Right lobe of liver (tissue), 6 donors: ENCODE measurements around the gene CALR. TPM values are rescaled to one million over a fixed set of nuclear protein-coding genes. Genes with fewer than 3 reads are reported as not detected.

ENCODE experiments used
- ATAC-seq, 4 donors: fragments of 200-7000 bp; cut with Tn5 transposase; one replicate each; pipeline ENCODE4 v1.9.1; 2020; ENCODE audit warnings: mild to moderate bottlenecking in 4 of 4, moderate library complexity in 4 of 4
- DNase-seq, 3 donors: peaks; one replicate each; pipeline ENCODE4 v3.0.0-alpha.2; 2020
- H3K27ac ChIP-seq, 3 donors: fragments of 200-600 bp; one replicate each; pipeline ENCODE4 v1.8.0; 2022
- H3K27me3 ChIP-seq, 2 donors: fragments of 200-600 bp; one replicate each; pipeline ENCODE4 v1.8.0; 2022
- H3K36me3 ChIP-seq, 4 donors: fragments of 200-600 bp; sonication (generic) in 1 of 4; one replicate each; pipeline versions ENCODE4 v1.5.1 to v1.8.0; 2017 to 2022; ENCODE audit warnings: control low read depth in 1 of 4
- H3K4me1 ChIP-seq, 4 donors: fragments of 200-600 bp; sonication (generic) in 1 of 4; one replicate each; pipeline versions ENCODE4 v1.5.1 to v1.8.0; 2017 to 2022; ENCODE audit warnings: control low read depth in 1 of 4
- H3K4me3 ChIP-seq, 3 donors: fragments of 200-600 bp; one replicate each; pipeline ENCODE4 v1.8.0; 2022
- H3K9me3 ChIP-seq, 4 donors: fragments of 200-600 bp; sonication (generic) in 1 of 4; one replicate each; pipeline versions ENCODE4 v1.5.1 to v1.8.0; 2017 to 2022; ENCODE audit warnings: control low read depth in 1 of 4
- CTCF ChIP-seq, 4 donors: fragments of 200-600 bp in 3 of 4; fragments of 450-650 bp in 1 of 4; IDR thresholded peaks; one replicate each; pipeline versions ENCODE4 v1.5.1 to v1.8.0; 2016 to 2022; ENCODE audit warnings: antibody characterized with exemption in 4 of 4, mild to moderate bottlenecking in 2 of 4
- POLR2A ChIP-seq: fragments of 450-650 bp; IDR thresholded peaks from one replicate; pipeline ENCODE4 v1.6.1; 2017; ENCODE audit warnings: antibody characterized with exemption, mild to moderate bottlenecking
- whole genome bisulfite sequencing: methylation state at CpG from one replicate; pipeline ENCODE4 v1.1.6; 2018; ENCODE audit warnings: low coverage, low lambda C conversion rate; ENCODE audit not compliant: insufficient coverage; ENCODE audit errors: missing lambda C conversion rate; 5-methylcytosine and 5-hydroxymethylcytosine counted together
- intact Hi-C, 2 donors: fragments of 100-400 bp; cut with DNase I; formaldehyde crosslinking; loops; one replicate each; pipeline versions ENCODE4 v1.11.2 to v1.14.1; 2022
- total RNA-seq, 6 experiments: library from RNA; depleted of rRNA in 2 of 6; stranded (reverse); fragments of >200 nt in 2 of 6; fragmentation: NEBNext Ultra II Directional in 3 of 6; extraction: Animal tissue kit (Norgen Biotek cat#: 25700) in 3 of 6; gene quantifications; one replicate each; pipeline versions ENCODE4 v1.1.0 to v1.2.4, GENCODE V29; 2016 to 2023
- donor health status: DM: no; HTN: yes; CAD: no.
- donor health status: DM: no; HTN: no; CAD: no.
- donor health status: DM: no; HTN: no; CAD: no.
- donor health status: DM: no; HTN: yes; CAD: no.
- donor health status: DM: no; HTN: yes; CAD: no.

The CALR gene
- total RNA-seq, 6 experiments from 2014 or later = 771 to 1,471 (median 1,008) TPM

GRCh38 chr19:12984683-12985048 lies 46.3 kb downstream of the CALR start:
- no peaks in the 10 kb centered on the region for H3K9me3 ChIP-seq
- no peaks in the 10 kb centered on the region for H3K36me3 ChIP-seq
- no peaks in the 10 kb centered on the region for H3K4me1 ChIP-seq
- no peak for ATAC-seq
- 10% methylated on average over 2 of the region's 10 CpGs for WGBS
- no peak overlapping the region for H3K4me3 ChIP-seq
- H3K27me3 ChIP-seq = no peaks in the 10 kb centered on the region
- TF ChIP-seq CTCF (IDR thresholded peaks at IDR 0.05) (no peak), POLR2A (no peak)
- no peak for DNase-seq
- no peak overlapping the region for H3K27ac ChIP-seq
- intact Hi-C loops = loop anchor here in 1 of 2 donors (5.0 kb wide), 2 partner anchors 53 to 108 kb away; no protein-coding TSS in a partner anchor

- TF ChIP-seq POLR2A = no peak
- no peak for TF ChIP-seq CTCF (IDR thresholded peaks at IDR 0.05)
- Histone ChIP-seq H3K4me3 (no peak overlapping the region), H3K4me1 (no peaks in the 10 kb centered on the region), H3K27ac (no peak overlapping the region), H3K9me3 (no peaks in the 10 kb centered on the region), H3K27me3 (no peaks in the 10 kb centered on the region), H3K36me3 (no peaks in the 10 kb centered on the region)
- ATAC-seq (peak; percentile 15 to 67 (median 53)), DNase-seq (peak in 1 of 3 donors; percentile 59)
- WGBS = 49% methylated on average over 6 of the region's 16 CpGs
- intact Hi-C loops = no loop called here
Measured at GRCh38 chr19:12985049-12985776, 46.8 kb downstream of the CALR start.

GRCh38 chr19:12986726-12987125 lies 48.3 kb downstream of the CALR start:
- H3K4me3 ChIP-seq = no peak overlapping the region
- no peaks in the 10 kb centered on the region for H3K9me3 ChIP-seq
- DNase-seq = no peak
- no peaks in the 10 kb centered on the region for H3K4me1 ChIP-seq
- intact Hi-C loops = no loop called here
- no peak for TF ChIP-seq CTCF (IDR thresholded peaks at IDR 0.05)
- no peak for TF ChIP-seq POLR2A
- WGBS = 87% methylated on average over 11 of the region's 12 CpGs
- H3K27ac ChIP-seq = no peak overlapping the region
- H3K36me3 ChIP-seq = no peaks in the 10 kb centered on the region
- H3K27me3 ChIP-seq = no peaks in the 10 kb centered on the region
- ATAC-seq = no peak

- intact Hi-C loops = no loop called here
- no peak overlapping the region for H3K4me3 ChIP-seq
- no CpG with 5 or more reads among the region's 3 CpGs for WGBS
- H3K27ac ChIP-seq = no peak overlapping the region
- ATAC-seq = no peak
- TF ChIP-seq CTCF (IDR thresholded peaks at IDR 0.05) (no peak), POLR2A (no peak)
- no peaks in the 10 kb centered on the region for H3K4me1 ChIP-seq
- no peaks in the 10 kb centered on the region for H3K27me3 ChIP-seq
- DNase-seq = no peak
- no peaks in the 10 kb centered on the region for H3K9me3 ChIP-seq
- H3K36me3 ChIP-seq = no peaks in the 10 kb centered on the region
Measured at GRCh38 chr19:12987190-12987589, 48.8 kb downstream of the CALR start.
